ENCODE results near the gene EDAR.

The EDAR gene

GRCh38 chr2:108965540-108966289, 23.3 kb downstream of the EDAR start:
- DNase-seq = no peak

GRCh38 chr2:108963057-108963456, 26.0 kb downstream of the EDAR start:
- no peak for DNase-seq

GRCh38 chr2:108961796-108962195, 27.2 kb downstream of the EDAR start:
- DNase-seq = no peak

GRCh38 chr2:108960006-108960405, 29.0 kb downstream of the EDAR start:
- no peak for DNase-seq

- no peak for DNase-seq
Observed at GRCh38 chr2:108959401-108959800, 29.6 kb downstream of the EDAR start.

- DNase-seq = no peak
Observed at GRCh38 chr2:108958632-108959341, 30.2 kb downstream of the EDAR start.

- DNase-seq = no peak
Observed at GRCh38 chr2:108958002-108958401, 31.0 kb downstream of the EDAR start.

- no peak for DNase-seq
Observed at GRCh38 chr2:108956375-108956774, 32.6 kb downstream of the EDAR start.

GRCh38 chr2:108950369-108951135, 38.5 kb downstream of the EDAR start:
- no peak for DNase-seq

GRCh38 chr2:108949316-108950239, 39.4 kb downstream of the EDAR start:
- DNase-seq = no peak

GRCh38 chr2:108947271-108947907, 41.6 kb downstream of the EDAR start:
- no peak for DNase-seq

GRCh38 chr2:108946442-108946841, 42.6 kb downstream of the EDAR start:
- DNase-seq = no peak

- DNase-seq = no peak
Observed at GRCh38 chr2:108945969-108946368, 43.1 kb downstream of the EDAR start.

GRCh38 chr2:108944601-108945331, 44.3 kb downstream of the EDAR start:
- DNase-seq = no peak

- DNase-seq = no peak
Observed at GRCh38 chr2:108943751-108944150, 45.3 kb downstream of the EDAR start.

GRCh38 chr2:108942888-108943287, 46.1 kb downstream of the EDAR start:
- DNase-seq = no peak

- no peak for DNase-seq
Observed at GRCh38 chr2:108942231-108942825, 46.7 kb downstream of the EDAR start.

GRCh38 chr2:108941767-108942166, 47.3 kb downstream of the EDAR start:
- DNase-seq = no peak

GRCh38 chr2:108941161-108941665, 47.8 kb downstream of the EDAR start:
- DNase-seq = no peak

- no peak for DNase-seq
Observed at GRCh38 chr2:108940156-108940555, 48.9 kb downstream of the EDAR start.

All from NCI-H526 (cell line).